SK-N-MC (cell line): ENCODE measurements around the gene LGALS9B.
"Not testable (repeated sequence)": the region's sequence is repeated elsewhere in the genome, so short reads cannot be mapped to it uniquely, and the experiment has no call there.

ENCODE experiments used
- DNase-seq: peaks from one replicate; pipeline ENCODE4 v3.0.0-alpha.2; 2011; ENCODE audit warnings: low read depth, low spot score
- H3K27ac ChIP-seq: fragments of 200-600 bp; sonication (generic); 2 replicates; pipeline ENCODE4 v1.5.1; 2016; ENCODE audit warnings: mixed run types
- H3K36me3 ChIP-seq: fragments of 200-600 bp; sonication (generic); 2 replicates; pipeline ENCODE4 v1.6.1; 2017; ENCODE audit warnings: antibody characterized with exemption, low read length, mixed read lengths; ENCODE audit not compliant: insufficient read depth
- H3K4me3 ChIP-seq: fragments of 200-600 bp; sonication (generic); 2 replicates; pipeline ENCODE4 v1.5.1; 2016
- H3K9ac ChIP-seq: fragments of 200-600 bp; sonication (generic); 2 replicates; pipeline ENCODE4 v1.8.0; 2017; ENCODE audit warnings: mixed run types, mixed read lengths; ENCODE audit not compliant: insufficient read length
- H3K9me3 ChIP-seq: fragments of 200-600 bp; sonication (generic); 2 replicates; pipeline ENCODE4 v1.6.1; 2017; ENCODE audit warnings: low read depth, mild to moderate bottlenecking, antibody characterized with exemption, low read length, moderate library complexity, mixed read lengths

LGALS9B gene

DNA sequence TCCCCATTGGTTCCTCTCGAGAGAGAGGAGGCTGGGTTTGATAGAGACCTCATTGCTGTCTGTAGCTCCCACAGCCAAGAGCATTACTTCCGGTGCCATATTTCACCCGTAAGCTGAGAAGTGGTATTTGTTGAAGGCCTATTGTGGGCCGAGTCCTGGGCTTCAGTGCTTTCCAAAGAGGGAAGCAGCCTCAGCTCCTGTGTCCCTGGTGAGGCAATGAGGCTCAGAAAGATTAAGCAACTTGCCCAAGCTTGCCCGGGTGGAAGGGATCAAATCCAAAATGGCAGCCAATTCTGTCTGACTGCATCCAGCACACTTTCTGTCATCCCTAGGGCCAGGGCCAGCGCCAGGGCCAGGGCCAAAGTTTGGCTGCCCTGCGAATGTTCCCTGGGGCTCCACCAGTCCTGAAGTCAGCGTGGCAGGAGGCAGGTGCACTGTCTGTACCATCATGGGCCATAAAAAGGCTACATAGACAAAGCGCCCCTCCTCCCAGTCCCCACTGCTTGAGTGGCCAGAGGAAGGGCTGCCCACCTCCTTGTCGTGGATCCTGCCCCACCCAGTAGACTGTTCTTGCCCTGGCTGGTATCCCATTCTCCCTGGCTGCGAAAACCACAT, 13.4 kb downstream of the LGALS9B start:
- not testable (repeated sequence) for H3K36me3 ChIP-seq, H3K9ac ChIP-seq, H3K27ac ChIP-seq, DNase-seq, H3K9me3 ChIP-seq, H3K4me3 ChIP-seq

GRCh38 chr17:20450852-20451251, 16.5 kb downstream of the LGALS9B start:
- DNase-seq, H3K27ac ChIP-seq, H3K4me3 ChIP-seq, H3K9ac ChIP-seq, H3K36me3 ChIP-seq, H3K9me3 ChIP-seq: not testable (repeated sequence)

GRCh38 chr17:20447534-20448321, 19.6 kb downstream of the LGALS9B start:
- not testable (repeated sequence) for H3K27ac ChIP-seq, H3K36me3 ChIP-seq, DNase-seq, H3K9me3 ChIP-seq, H3K4me3 ChIP-seq, H3K9ac ChIP-seq

DNA sequence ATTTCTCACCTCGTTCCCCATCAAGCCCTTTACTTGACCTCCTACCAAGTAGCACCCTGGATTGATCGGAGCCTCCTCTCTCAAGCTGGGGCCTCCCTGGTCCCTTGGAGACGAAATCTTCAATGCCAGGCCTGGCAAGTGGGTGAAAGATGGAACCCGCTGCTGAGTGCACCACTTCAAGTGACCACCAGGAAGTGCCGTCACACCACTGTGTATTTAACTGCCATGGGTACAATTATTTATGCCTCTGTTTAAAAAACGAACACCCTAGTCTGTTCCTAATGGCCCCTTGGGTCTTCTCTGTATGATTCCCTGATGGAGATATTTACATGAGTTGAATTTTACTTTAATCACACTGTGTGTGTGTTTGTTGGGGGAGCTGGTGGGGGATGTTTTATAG, 20.4 kb downstream of the LGALS9B start:
- not testable (repeated sequence) for H3K27ac ChIP-seq, H3K9ac ChIP-seq, H3K9me3 ChIP-seq, H3K4me3 ChIP-seq, H3K36me3 ChIP-seq, DNase-seq

GRCh38 chr17:20444581-20445236, 22.6 kb downstream of the LGALS9B start:
- H3K9ac ChIP-seq, H3K36me3 ChIP-seq, DNase-seq, H3K27ac ChIP-seq, H3K4me3 ChIP-seq, H3K9me3 ChIP-seq: not testable (repeated sequence)

- H3K27ac ChIP-seq = not testable (repeated sequence)
Measured at GRCh38 chr17:20444173-20444572, 23.2 kb downstream of the LGALS9B start.

DNA sequence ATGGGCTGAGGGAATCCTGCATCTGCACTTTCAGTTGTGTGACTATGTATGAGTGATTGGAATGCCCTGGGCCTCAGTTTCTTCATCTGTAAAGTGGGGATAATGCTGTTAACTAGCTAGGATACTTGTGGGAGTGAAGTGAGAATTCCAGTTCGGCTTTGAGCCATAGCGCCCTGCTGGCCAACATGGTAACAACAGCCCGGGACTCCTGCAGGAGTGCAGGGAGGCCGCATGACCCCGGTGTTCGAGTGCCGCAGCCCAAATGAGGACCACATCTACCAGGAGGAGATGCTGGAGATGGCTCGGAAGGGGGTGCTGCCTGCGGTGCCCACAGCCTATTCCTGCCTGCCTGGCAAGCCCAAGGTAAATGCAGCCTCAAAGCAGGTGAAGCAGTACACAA, 23.7 kb downstream of the LGALS9B start:
- DNase-seq, H3K9me3 ChIP-seq, H3K9ac ChIP-seq, H3K27ac ChIP-seq, H3K36me3 ChIP-seq, H3K4me3 ChIP-seq: not testable (repeated sequence)

More at GRCh38 chr17:20444173-20444572, 23.2 kb downstream of the LGALS9B start:
- not testable (repeated sequence) for H3K9me3 ChIP-seq, H3K9ac ChIP-seq, DNase-seq, H3K4me3 ChIP-seq, H3K36me3 ChIP-seq

DNA sequence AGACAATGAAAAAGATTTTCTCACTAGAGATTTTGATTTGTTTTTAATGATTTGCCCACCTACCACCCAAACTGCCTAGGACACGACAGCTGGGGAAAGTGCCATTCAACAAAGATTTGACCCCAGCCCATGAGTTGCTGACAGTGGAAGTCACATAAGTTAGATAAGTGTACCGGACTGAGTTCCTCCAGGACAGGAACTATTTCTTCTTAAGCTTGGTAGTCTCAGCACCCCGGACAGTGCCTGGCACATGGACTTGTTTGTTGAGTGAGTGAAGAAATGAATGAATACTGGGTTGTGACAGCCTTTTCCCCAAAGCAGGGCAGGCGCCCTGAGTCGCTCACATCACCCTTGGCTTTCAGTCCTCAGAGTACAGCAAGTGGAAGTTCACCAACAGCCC, 26.7 kb downstream of the LGALS9B start:
- H3K4me3 ChIP-seq, H3K27ac ChIP-seq, H3K9me3 ChIP-seq, DNase-seq, H3K36me3 ChIP-seq, H3K9ac ChIP-seq: not testable (repeated sequence)

GRCh38 chr17:20435166-20435565, 32.2 kb downstream of the LGALS9B start:
- not testable (repeated sequence) for H3K9ac ChIP-seq, DNase-seq, H3K9me3 ChIP-seq, H3K27ac ChIP-seq, H3K36me3 ChIP-seq, H3K4me3 ChIP-seq

- not testable (repeated sequence) for H3K27ac ChIP-seq, H3K4me3 ChIP-seq, H3K9me3 ChIP-seq, DNase-seq, H3K9ac ChIP-seq, H3K36me3 ChIP-seq
Measured at GRCh38 chr17:20433382-20433781, 34.0 kb downstream of the LGALS9B start.

DNA sequence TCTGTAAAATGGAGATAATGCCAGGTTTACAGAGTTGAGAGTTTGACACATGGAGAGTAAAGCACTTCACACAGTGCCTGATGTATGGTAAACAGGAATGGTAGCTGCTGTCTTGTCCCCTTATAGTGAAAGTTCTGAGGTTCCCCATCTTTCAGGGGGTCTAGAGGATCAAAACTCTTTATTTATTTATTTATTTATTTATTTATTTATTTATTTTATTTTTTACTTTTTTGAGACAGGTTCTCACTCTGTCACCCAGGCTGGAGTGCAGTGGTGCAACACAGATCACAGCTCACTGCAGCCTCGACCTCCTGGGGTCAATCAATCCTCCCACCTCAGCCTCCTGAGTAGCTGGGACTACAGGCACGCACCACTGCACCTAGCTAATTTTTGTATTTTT, 40.1 kb downstream of the LGALS9B start:
- not testable (repeated sequence) for H3K9ac ChIP-seq, H3K4me3 ChIP-seq, H3K36me3 ChIP-seq, H3K27ac ChIP-seq, H3K9me3 ChIP-seq, DNase-seq

DNA sequence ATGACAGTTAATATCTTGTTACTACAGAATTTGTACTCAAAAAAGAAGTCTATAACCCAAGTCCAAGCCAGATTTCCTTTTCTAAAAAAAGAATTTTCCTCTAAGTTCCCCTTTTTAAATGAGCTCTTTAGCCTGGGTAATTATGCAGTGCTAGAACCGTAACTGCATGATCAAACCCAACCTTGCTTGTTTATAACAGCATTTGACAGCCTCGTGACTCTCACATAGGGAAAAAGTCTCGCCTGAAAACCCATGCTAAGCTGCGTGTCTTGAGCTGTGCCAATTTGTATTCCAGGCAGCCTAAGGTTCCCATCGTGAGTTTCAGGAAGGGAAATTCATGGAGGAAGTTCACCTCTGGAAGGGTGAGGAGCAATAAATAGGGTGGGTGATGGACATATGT, 44.5 kb downstream of the LGALS9B start:
- H3K36me3 ChIP-seq, H3K27ac ChIP-seq, H3K4me3 ChIP-seq, DNase-seq, H3K9ac ChIP-seq, H3K9me3 ChIP-seq: not testable (repeated sequence)

- not testable (repeated sequence) for H3K9ac ChIP-seq, H3K4me3 ChIP-seq, H3K36me3 ChIP-seq, H3K9me3 ChIP-seq, H3K27ac ChIP-seq, DNase-seq
Measured at GRCh38 chr17:20418838-20419237, 48.5 kb downstream of the LGALS9B start.

DNA sequence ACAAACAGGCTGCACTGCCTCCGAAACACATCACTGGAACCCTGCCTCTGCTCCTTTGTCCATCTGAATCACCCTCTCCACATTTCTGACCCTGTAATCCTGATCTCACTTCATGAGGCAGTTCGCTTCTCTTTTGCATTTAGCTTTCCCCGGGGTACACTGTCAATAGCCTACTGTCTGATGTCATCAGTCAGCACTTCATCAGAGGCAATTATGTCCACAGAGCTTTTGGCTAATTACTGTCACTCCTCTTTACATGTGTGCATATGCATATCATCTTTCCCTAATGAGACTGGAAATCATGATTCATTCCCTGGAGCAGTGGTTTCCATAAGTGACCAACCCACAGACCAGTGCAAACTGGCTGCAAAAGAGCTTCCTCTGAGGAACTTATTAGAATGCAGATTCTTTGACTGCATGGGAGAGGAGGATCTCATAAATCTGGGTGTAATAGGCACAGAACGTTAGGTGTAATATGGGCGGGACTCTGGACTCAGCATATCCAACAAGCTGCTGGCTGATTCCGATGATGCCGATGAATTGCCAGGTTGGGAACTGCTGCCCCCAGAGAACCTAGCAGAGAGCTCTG, 49.8 kb downstream of the LGALS9B start:
- not testable (repeated sequence) for H3K9ac ChIP-seq, H3K27ac ChIP-seq, DNase-seq, H3K36me3 ChIP-seq, H3K9me3 ChIP-seq, H3K4me3 ChIP-seq
